Astrocyte (in vitro differentiated cells and primary cell): Measurements from ENCODE around the gene C1QB.
A peak's percentile ranks its signal among the peaks of the same experiment; 100 is the strongest.

ENCODE experiments used
- CTCF ChIP-seq: IDR thresholded peaks from 2 replicates; pipeline ENCODE4 v1.5.1; 2011; ENCODE audit warnings: low read depth, mild to moderate bottlenecking, inconsistent platforms, low read length, moderate library complexity; ENCODE audit not compliant: insufficient read depth
- EZH2 ChIP-seq: IDR thresholded peaks from 2 replicates; pipeline ENCODE4 v1.6.1; 2012; ENCODE audit warnings: mild to moderate bottlenecking, low read length, inconsistent platforms; ENCODE audit not compliant: insufficient read depth

- TF ChIP-seq CTCF (peak; percentile 63), EZH2 (no peak)
Observed at GRCh38 chr1:22641906-22642636, 11.0 kb upstream of the C1QB start.
